DOHH2 (cell line): ENCODE data around the gene TBC1D10B.

ENCODE experiments used
- EZH2phosphoT487 ChIP-seq: fragments of 200-600 bp; sonication (generic); IDR thresholded peaks from 2 replicates; pipeline ENCODE4 v1.6.1; 2017; ENCODE audit warnings: borderline replicate concordance, mild to moderate bottlenecking, antibody characterized with exemption, low read length, moderate library complexity, mixed read lengths
- TF ChIP-seq, protein P1 (sequence below): fragments of 200-600 bp; sonication (generic); IDR thresholded peaks from one replicate; pipeline ENCODE4 v1.5.1; 2014; ENCODE audit warnings: antibody characterized with exemption, mild to moderate bottlenecking, low read depth, low read length; ENCODE audit not compliant: poor library complexity, severe bottlenecking

DNA sequence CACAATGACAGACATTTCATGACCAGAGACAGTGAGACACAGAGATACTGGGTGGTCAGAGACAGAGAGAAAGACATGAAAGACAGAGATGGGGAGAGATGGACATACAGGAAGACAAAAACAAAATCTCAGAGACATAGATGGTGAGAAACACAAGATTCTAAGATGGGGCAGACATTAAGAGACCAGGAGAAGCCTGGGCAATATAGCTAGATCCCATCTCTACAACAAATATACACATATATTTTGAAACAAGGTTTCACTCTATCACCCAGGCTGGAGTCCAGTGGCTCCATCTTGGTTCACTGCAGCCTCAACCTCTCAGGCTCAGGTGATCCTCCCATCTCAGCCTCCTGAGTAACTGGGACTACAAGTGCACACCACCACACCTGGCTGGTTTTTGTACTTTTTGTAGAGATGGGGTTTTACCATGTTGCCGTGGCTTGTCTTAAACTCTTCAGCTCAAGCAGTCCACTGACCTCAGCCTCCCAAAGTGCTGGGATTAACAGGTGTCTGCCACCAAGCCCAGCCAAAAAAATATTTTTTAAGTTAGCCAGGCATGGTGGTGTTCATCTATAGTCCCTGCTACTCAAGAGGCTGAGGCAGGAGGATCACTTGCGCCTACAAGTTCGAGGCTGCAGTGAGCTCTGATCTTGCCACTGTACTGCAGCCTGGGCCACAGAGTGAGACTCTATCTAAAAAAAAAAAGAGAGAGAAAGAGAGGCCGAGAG is 9.9 kb upstream of the TBC1D10B start:
- TF ChIP-seq, protein P1, sequence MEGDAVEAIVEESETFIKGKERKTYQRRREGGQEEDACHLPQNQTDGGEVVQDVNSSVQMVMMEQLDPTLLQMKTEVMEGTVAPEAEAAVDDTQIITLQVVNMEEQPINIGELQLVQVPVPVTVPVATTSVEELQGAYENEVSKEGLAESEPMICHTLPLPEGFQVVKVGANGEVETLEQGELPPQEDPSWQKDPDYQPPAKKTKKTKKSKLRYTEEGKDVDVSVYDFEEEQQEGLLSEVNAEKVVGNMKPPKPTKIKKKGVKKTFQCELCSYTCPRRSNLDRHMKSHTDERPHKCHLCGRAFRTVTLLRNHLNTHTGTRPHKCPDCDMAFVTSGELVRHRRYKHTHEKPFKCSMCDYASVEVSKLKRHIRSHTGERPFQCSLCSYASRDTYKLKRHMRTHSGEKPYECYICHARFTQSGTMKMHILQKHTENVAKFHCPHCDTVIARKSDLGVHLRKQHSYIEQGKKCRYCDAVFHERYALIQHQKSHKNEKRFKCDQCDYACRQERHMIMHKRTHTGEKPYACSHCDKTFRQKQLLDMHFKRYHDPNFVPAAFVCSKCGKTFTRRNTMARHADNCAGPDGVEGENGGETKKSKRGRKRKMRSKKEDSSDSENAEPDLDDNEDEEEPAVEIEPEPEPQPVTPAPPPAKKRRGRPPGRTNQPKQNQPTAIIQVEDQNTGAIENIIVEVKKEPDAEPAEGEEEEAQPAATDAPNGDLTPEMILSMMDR: no peak
- TF ChIP-seq EZH2phosphoT487: no peak
